Ramos (cell line): ENCODE measurements around the gene HENMT1.
"Not testable (repeated sequence)": the region's sequence is repeated elsewhere in the genome, so short reads cannot be mapped to it uniquely, and the experiment has no call there.

Experiments used
- in situ Hi-C: fragments of 300-500 bp; cut with MboI; formaldehyde crosslinking; loops from one replicate; pipeline ENCODE4 v1.14.3; 2022; ENCODE audit warnings: low sequenced_read_pairs; ENCODE audit not compliant: unreplicated experiment

Gene HENMT1

GRCh38 chr1:108661030-108661609 lies at the start of gene HENMT1:
TSS of gene HENMT1 (minus strand) at chr1:108661093. CDS start at chr1:108659884, 1,209 bp downstream.
- in situ Hi-C loops, result no loop called here

GRCh38 chr1:108708691-108709660 lies 48.1 kb upstream of the HENMT1 start:
- in situ Hi-C loops, result no loop called here

GRCh38 chr1:108706643-108707042 lies 45.8 kb upstream of the HENMT1 start:
- in situ Hi-C loops, result no loop called here

- in situ Hi-C loops, result no loop called here
Measured at GRCh38 chr1:108704496-108704895, 43.6 kb upstream of the HENMT1 start.

- in situ Hi-C loops, result no loop called here
Measured at GRCh38 chr1:108703939-108704338, 43.0 kb upstream of the HENMT1 start.

GRCh38 chr1:108702109-108702508 lies 41.2 kb upstream of the HENMT1 start:
- in situ Hi-C loops, result not testable (repeated sequence)

GRCh38 chr1:108701176-108701849 lies 40.4 kb upstream of the HENMT1 start:
- in situ Hi-C loops, result no loop called here

- in situ Hi-C loops, result loop anchor here (10.0 kb wide), 1 partner anchor 405 kb away; no protein-coding TSS in a partner anchor
Measured at GRCh38 chr1:108699375-108700332, 38.8 kb upstream of the HENMT1 start.

GRCh38 chr1:108695535-108695934 lies 34.6 kb upstream of the HENMT1 start:
- in situ Hi-C loops, result loop anchor here (10.0 kb wide), 1 partner anchor 409 kb away; no protein-coding TSS in a partner anchor

- in situ Hi-C loops, result loop anchor here (10.0 kb wide), 1 partner anchor 412 kb away; no protein-coding TSS in a partner anchor
Measured at GRCh38 chr1:108692724-108693655, 32.1 kb upstream of the HENMT1 start.

GRCh38 chr1:108691942-108692723 lies 31.2 kb upstream of the HENMT1 start, which contains the start of gene PRPF38B:
TSS of gene PRPF38B (plus strand) at chr1:108692310. CDS start at chr1:108692592, 282 bp downstream.
- in situ Hi-C loops, result loop anchor here (10.0 kb wide), 1 partner anchor 413 kb away; no protein-coding TSS in a partner anchor

- in situ Hi-C loops, result loop anchor here (10.0 kb wide), 1 partner anchor 413 kb away; no protein-coding TSS in a partner anchor
Measured at GRCh38 chr1:108691128-108691941, 30.4 kb upstream of the HENMT1 start.

- in situ Hi-C loops, result no loop called here
Measured at GRCh38 chr1:108686614-108687313, 25.9 kb upstream of the HENMT1 start.

GRCh38 chr1:108685529-108685928 lies 24.6 kb upstream of the HENMT1 start:
- in situ Hi-C loops, result no loop called here

- in situ Hi-C loops, result not testable (repeated sequence)
Measured at GRCh38 chr1:108681701-108682100, 20.8 kb upstream of the HENMT1 start.

- in situ Hi-C loops, result no loop called here
Measured at GRCh38 chr1:108679586-108680213, 18.8 kb upstream of the HENMT1 start.
